HG03039 (cell line): Measurements from ENCODE around the gene MGLL.

Experiments used
- ATAC-seq: cut with Tn5 transposase; IDR thresholded peaks from one replicate; pipeline ENCODE4 v1.9.1; 2021; ENCODE audit warnings: mild to moderate bottlenecking, moderate library complexity; ENCODE audit not compliant: unreplicated experiment

MGLL gene

GRCh38 chr3:127777332-127777731 lies 45.0 kb downstream of the MGLL start:
- no peak for ATAC-seq

DNA sequence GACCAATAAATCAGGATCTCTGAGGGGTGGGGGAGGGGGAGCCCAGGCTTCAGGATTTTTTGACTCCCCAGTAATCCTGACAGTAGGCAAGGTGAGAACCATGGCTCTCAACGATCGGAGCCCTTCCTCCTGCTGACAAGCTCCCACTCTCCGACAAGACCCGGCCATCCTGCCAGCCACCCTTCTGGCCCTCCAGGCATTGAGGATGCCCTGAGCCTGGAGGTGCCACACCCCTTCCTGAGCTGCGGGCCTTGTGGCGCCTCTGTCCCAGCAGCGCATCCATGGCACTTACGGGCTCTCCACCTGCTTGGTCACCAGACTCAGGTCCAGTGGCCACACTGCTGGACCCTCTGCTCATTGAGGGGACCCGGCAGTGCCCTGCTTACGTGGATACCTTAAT lies 46.0 kb downstream of the MGLL start:
- ATAC-seq = no peak

- no peak for ATAC-seq
These were observed 46.8 kb downstream of the MGLL start for GRCh38 chr3:127775398-127776109.

DNA sequence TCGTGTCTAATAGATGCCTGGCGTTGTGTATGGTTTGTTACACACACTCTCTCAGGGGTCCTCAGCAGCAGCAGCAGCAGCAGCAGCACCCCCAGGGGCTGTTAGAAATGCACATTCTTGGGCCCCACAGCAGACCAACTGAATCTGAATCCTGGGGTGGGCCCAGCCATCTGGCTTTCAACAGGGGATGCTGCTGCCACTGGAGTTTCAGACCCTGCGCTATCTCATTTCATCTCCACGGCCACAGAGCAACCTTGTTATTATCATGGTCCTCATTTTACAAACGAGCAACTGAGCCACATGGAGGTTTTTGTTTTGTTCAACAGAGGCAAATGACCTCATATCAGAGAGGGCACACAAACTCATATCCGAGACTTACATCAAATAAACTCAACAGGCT lies 47.7 kb downstream of the MGLL start:
- no peak for ATAC-seq

- no peak for ATAC-seq
These were observed 48.4 kb downstream of the MGLL start for GRCh38 chr3:127773752-127774395.

GRCh38 chr3:127772827-127773751 lies 49.2 kb downstream of the MGLL start:
- no peak for ATAC-seq

DNA sequence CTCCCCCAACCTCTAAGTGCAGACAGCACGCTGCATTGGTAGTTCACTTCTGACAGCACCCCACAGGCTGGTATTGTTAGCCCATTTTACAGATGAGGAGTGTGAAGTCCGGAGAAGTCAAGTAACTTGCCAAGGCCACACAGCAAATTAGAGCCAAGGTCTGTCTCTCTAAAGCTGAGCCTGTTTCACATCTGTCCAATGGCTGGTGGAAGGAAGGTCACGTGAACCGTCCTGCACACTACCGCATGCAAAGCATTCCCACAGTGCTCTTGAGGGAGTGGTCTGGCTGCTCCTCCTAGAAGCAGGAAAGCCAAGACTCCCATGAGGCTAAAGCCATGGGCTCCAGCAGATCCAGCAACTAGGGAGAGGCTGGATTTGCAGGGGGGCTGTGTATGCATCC lies 50.0 kb downstream of the MGLL start:
- no peak for ATAC-seq

DNA sequence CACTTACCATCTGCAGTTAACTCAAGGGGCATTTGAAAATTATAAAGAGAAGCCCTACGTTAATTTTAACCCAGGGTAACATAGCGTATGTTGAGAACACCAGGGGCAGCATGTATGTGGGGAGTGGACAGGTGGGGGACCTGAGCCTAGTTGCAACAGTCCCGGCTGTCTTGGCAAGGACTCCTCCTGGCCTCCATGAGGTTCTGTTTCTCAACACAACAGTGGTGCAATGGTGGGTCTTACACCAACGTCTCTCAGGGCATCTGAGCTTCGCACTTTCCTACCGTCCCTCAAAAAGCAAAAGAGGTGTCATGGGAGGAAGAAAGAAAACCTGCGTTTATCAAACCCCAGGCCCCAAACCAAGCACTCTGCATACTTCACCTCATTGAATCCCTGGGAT lies 50.6 kb downstream of the MGLL start:
- no peak for ATAC-seq

DNA sequence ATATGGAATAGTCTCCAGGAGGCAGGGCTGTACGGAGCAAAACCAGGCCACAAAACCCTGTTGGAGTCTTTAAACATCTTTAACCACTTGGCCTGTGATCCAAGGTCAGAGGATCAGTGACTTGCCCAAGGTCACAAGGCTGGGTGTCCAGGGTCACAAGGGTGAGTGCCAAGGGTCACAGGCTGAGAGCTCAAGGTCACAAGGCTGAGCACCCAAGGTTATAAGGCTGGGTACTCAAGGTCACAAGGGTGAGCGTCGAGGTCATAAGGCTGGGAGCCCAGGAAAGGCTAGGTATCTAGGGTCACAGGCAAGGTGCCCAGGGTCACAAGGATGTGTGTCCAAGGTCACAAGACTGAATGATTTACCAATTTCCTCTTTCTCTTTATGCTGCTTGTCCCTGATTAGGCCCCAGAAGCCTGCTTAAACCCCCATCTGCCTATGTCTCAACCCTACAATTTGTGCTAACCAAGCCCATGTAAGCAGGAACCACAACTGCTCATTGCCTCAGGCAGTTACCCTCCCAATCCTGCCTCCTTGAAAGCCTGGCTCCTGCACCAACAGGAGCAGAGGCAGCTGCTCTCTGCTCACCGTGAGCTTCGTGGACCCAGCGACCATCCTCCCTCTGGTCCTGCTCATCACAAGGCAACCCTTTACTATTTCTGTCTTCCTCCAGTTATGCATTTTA lies 51.5 kb downstream of the MGLL start:
- no peak for ATAC-seq

DNA sequence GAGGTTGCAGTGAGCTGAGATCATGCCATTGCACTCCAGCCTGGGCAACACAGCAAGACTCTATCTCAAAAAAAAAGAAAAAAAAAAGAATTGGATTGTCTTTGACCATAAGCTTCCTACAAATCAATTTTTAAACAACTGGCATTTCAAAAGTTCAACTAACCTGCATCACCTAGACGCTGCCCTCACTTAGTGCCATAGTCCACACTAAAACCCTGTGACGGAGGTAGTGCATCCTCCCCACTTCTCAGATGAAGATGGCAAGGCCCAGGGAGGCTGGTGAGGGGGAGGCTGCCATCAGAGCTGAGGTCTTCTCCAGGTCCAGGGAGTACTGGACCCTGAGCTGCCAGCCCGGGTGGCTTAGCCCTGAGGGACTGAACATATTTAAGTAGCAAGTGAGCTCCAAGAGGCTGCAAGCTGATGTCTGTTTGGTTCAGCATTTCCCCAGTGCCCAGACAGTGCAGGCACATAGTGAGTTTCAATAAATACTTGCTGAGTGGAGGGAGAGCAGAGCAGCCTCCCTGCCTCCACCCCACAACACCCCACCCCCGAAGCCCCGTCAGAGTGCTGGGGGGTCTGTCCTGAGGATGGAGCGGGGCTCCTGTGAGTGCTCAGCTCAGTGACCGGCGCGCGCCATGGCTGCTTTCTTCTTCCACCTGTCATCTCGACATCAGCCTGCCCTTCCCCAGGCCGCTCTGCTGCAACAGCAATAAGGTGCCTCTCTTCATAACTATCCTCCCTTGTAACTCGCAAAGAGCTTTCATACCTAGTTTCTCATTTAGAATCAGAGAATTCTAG lies 52.8 kb downstream of the MGLL start:
- ATAC-seq = no peak

GRCh38 chr3:127768346-127769008 lies 53.8 kb downstream of the MGLL start:
- ATAC-seq = no peak

GRCh38 chr3:127767126-127767525 lies 55.2 kb downstream of the MGLL start:
- ATAC-seq = no peak

- ATAC-seq = no peak
These were observed 56.6 kb downstream of the MGLL start for GRCh38 chr3:127765735-127766134.

GRCh38 chr3:127764841-127765362 lies 57.4 kb downstream of the MGLL start:
- ATAC-seq = no peak

GRCh38 chr3:127764301-127764700 lies 58.0 kb downstream of the MGLL start:
- ATAC-seq = no peak

- no peak for ATAC-seq
These were observed 58.5 kb downstream of the MGLL start for GRCh38 chr3:127763816-127764215.

DNA sequence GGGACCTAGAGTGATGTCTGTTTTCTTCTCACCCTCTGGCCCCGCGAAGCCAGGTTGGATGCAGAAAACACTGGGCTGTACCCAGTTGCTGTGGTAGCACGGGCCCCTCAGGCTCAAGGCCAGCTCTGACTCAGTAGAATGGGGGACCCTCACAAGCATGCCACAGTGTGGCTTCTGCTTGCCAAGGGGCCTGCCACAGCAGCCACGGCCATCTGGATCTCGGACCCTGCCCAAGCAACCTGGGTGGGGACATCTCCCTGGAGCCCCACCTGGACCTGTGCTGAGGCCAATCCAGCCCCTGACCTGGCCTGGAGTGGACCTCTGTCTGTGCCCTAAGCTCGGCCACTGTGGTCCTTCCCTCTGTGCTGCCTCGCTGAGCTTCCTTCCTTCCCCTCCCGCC lies 59.0 kb downstream of the MGLL start:
- no peak for ATAC-seq

GRCh38 chr3:127762787-127763105 lies 59.6 kb downstream of the MGLL start:
- no peak for ATAC-seq

DNA sequence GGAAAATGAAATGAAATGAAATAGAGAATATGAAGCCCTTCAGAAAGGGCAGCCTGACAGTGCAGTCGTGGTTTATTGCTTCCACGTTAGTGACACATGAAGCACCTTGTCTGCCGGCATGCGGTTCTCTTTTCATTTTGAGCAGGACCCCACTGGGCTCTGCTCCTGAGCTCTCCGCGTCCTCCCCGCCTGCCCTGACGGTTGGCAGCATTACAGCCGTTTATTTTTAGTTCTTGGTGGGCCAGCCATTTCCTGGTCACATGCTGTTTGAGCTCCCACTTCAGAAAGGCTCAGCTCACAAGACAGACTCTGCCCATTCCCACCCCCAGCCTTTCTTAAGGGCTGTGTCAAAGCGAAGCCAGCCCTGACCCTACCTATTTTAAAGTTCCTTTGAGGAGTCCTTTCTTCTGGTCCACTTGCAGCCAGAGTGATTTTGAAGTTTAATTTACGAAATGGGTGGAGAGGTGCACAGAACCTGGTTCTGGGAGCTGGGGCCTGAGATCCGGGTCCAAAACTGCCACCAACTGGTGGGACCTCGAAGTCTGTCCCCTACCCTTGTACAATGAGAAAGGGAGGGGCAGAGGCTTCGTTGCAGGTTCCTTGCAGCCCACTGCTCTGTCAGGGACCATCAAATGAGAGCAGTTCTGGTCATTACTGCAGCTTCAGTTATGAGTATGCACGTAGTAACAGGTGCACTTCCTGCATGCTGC lies 60.1 kb downstream of the MGLL start:
- peak; percentile 43 for ATAC-seq
